HepG2 (cell line): ENCODE data around the gene ZNF485. TPM values are rescaled to one million over a fixed set of nuclear protein-coding genes. Genes with fewer than 3 reads are reported as not detected.
A peak's percentile ranks its signal among the peaks of the same experiment; 100 is the strongest.

Experiments
- ATAC-seq: fragments of 200-7000 bp; cut with Tn5 transposase; 3 replicates; pipeline ENCODE4 v1.9.1; 2020; ENCODE audit warnings: mild to moderate bottlenecking, moderate library complexity
- Bru-seq: library from RNA; stranded (reverse); fragments of 400-500 nt; gene quantifications from one replicate; lab custom pipeline; 2021; lab: Mats Ljungman, UMichigan
- BruChase-seq, 2 experiments: library from RNA; stranded (reverse); fragments of 400-500 nt; gene quantifications; one replicate each; lab custom pipeline; 2021; lab: Mats Ljungman, UMichigan
- BruUV-seq: library from RNA; stranded (reverse); fragments of 400-500 nt; replicated peaks from 2 replicates; lab custom pipeline; 2021; lab: Mats Ljungman, UMichigan
- CTCF ChIA-PET: fragments of 300-600 bp; formaldehyde crosslinking; extraction: SDS; loops from one replicate; lab custom pipeline; 2021; ENCODE audit warnings: low total read pairs, inconsistent platforms, low intra/inter-chr PET ratio; lab: Yijun Ruan, JAX
- POLR2A ChIA-PET: fragments of 350-600 bp; sonication (Branson Sonifier 250); formaldehyde crosslinking; loops from one replicate; lab custom pipeline; 2020; ENCODE audit warnings: antibody characterized with exemption, inconsistent platforms; lab: Yijun Ruan, JAX
- DNase-seq: peaks from one replicate; pipeline ENCODE4 v3.0.0-alpha.2; 2015; ENCODE audit warnings: low spot score
- FAIRE-seq: peaks from 3 replicates; lab custom pipeline; 2011; peaks lifted over from hg19 to GRCh38; lab: Jason Lieb, UNC
- H2AFZ ChIP-seq: one replicate; pipeline ENCODE4 v1.6.1; 2011; ENCODE audit warnings: low read length, inconsistent platforms
- H3K27ac ChIP-seq: fragments of 300-600 bp; 3 replicates; pipeline ENCODE4 v1.8.0; 2011; ENCODE audit warnings: mixed run types, mild to moderate bottlenecking, mixed read lengths, low read length, inconsistent platforms; ENCODE audit not compliant: insufficient read depth; ENCODE audit errors: extremely low read length
- H3K27me3 ChIP-seq, 2 experiments: fragments of 200-600 bp in 1 of 2; 2 replicates in 1 of 2; 3 replicates in 1 of 2; pipeline versions ENCODE4 v1.6.0 to v1.8.0; 2011; ENCODE audit warnings: low read length in 2 of 2, mild to moderate bottlenecking in 2 of 2, moderate library complexity in 2 of 2, inconsistent platforms in 1 of 2; ENCODE audit not compliant: insufficient read depth in 2 of 2, control insufficient read depth in 1 of 2
- H3K36me3 ChIP-seq, 2 experiments: fragments of 200-600 bp in 1 of 2; replicated peaks in 1 of 2; 2 replicates in 1 of 2; 3 replicates in 1 of 2; pipeline versions ENCODE4 v1.5.1 to v1.8.0; 2011; ENCODE audit warnings: low read length in 2 of 2, inconsistent platforms in 1 of 2; ENCODE audit not compliant: insufficient read depth in 2 of 2, control insufficient read depth in 1 of 2
- H3K4me1 ChIP-seq: 2 replicates; pipeline ENCODE4 v1.5.1; 2012; ENCODE audit warnings: low read length, inconsistent platforms; ENCODE audit not compliant: insufficient read depth
- H3K4me2 ChIP-seq: 2 replicates; pipeline ENCODE4 v1.6.0; 2011; ENCODE audit warnings: low read depth, low read length, inconsistent platforms
- H3K4me3 ChIP-seq, 3 experiments: fragments of 200-600 bp in 1 of 3; sonication (generic), shearing (Covaris generic) in 1 of 3; replicated peaks in 1 of 3; 2 replicates each; pipeline ENCODE4 v1.5.1; 2011 to 2016; ENCODE audit warnings: low read length in 3 of 3, inconsistent platforms in 2 of 3, low read depth in 2 of 3, mild to moderate bottlenecking in 2 of 3, control low read depth in 1 of 3, mixed read lengths in 1 of 3; ENCODE audit not compliant: insufficient read depth in 1 of 3
- H3K79me2 ChIP-seq: one replicate; pipeline ENCODE4 v1.6.1; 2011; ENCODE audit warnings: low read length, inconsistent platforms; ENCODE audit not compliant: insufficient read depth
- H3K9ac ChIP-seq: 2 replicates; pipeline ENCODE4 v1.6.0; 2011; ENCODE audit warnings: mild to moderate bottlenecking, low read depth, low read length, inconsistent platforms; ENCODE audit not compliant: insufficient read depth
- H3K9me3 ChIP-seq: 2 replicates; pipeline ENCODE4 v1.5.1; 2012; ENCODE audit warnings: mild to moderate bottlenecking, low read length
- H4K20me1 ChIP-seq: 2 replicates; pipeline ENCODE4 v1.6.0; 2011; ENCODE audit warnings: inconsistent platforms, mild to moderate bottlenecking, low read length, moderate library complexity; ENCODE audit not compliant: insufficient read depth
- BCL3 ChIP-seq: sonication (generic); formaldehyde crosslinking; IDR thresholded peaks from 2 replicates; pipeline ENCODE4 v1.5.1; 2020; ENCODE audit warnings: mild to moderate bottlenecking, missing genetic modification reagents, moderate library complexity
- CAMTA2 ChIP-seq: sonication (generic); formaldehyde crosslinking; IDR thresholded peaks from 2 replicates; pipeline ENCODE4 v1.4.0; 2020; ENCODE audit warnings: mild to moderate bottlenecking, missing genetic modification reagents, borderline replicate concordance
- MXI1 ChIP-seq: IDR thresholded peaks from 3 replicates; pipeline ENCODE4 v1.6.1; 2012; ENCODE audit warnings: low read depth, low read length, inconsistent platforms, borderline replicate concordance
- THAP9 ChIP-seq: sonication (generic); formaldehyde crosslinking; IDR thresholded peaks from 2 replicates; pipeline ENCODE4; 2020; ENCODE audit warnings: missing genetic modification reagents, mild to moderate bottlenecking, borderline replicate concordance
- ZKSCAN1 ChIP-seq: fragments of 150-350 bp; IDR thresholded peaks from 2 replicates; pipeline ENCODE4 v1.6.1; 2014; ENCODE audit warnings: low read length
- ZMYM3 ChIP-seq: sonication (generic); formaldehyde crosslinking; IDR thresholded peaks from 2 replicates; pipeline ENCODE4 v1.5.1; 2020; ENCODE audit warnings: mild to moderate bottlenecking, missing genetic modification reagents
- ZNF331 ChIP-seq: sonication (generic); formaldehyde crosslinking; IDR thresholded peaks from 2 replicates; pipeline ENCODE4 v1.4.0; 2020; ENCODE audit warnings: missing genetic modification reagents
- ZNF362 ChIP-seq: sonication (generic); formaldehyde crosslinking; IDR thresholded peaks from 2 replicates; pipeline ENCODE4 v1.4.0; 2020; ENCODE audit warnings: missing genetic modification reagents, mild to moderate bottlenecking, borderline replicate concordance
- ZNF549 ChIP-seq: sonication (generic); formaldehyde crosslinking; IDR thresholded peaks from 2 replicates; pipeline ENCODE4 v1.5.0; 2020; ENCODE audit warnings: missing genetic modification reagents
- ZNF572 ChIP-seq: sonication (generic); formaldehyde crosslinking; IDR thresholded peaks from 2 replicates; pipeline ENCODE4 v1.5.1; 2020; ENCODE audit warnings: mild to moderate bottlenecking, missing genetic modification reagents
- ZNF607 ChIP-seq: sonication (generic); formaldehyde crosslinking; IDR thresholded peaks from 2 replicates; pipeline ENCODE4 v1.5.1; 2020; ENCODE audit warnings: missing genetic modification reagents, mild to moderate bottlenecking, borderline replicate concordance
- ZNF777 ChIP-seq: sonication (generic); formaldehyde crosslinking; IDR thresholded peaks from 2 replicates; pipeline ENCODE4 v1.4.0; 2020; ENCODE audit warnings: missing genetic modification reagents
- WGBS: methylation state at CpG from one replicate; pipeline ENCODE4 v1.1.6; 2017; ENCODE audit warnings: low lambda C conversion rate; 5-methylcytosine and 5-hydroxymethylcytosine counted together
- in situ Hi-C: cut with HindIII; loops from 2 replicates; pipeline ENCODE4 v1.10.0; 2017; ENCODE audit warnings: low pct_unique_long_range_greater_than_20kb; ENCODE audit not compliant: extremely low pct_ligation_motif_present
- intact Hi-C: fragments of 100-400 bp; cut with micrococcal nuclease; formaldehyde crosslinking; loops from one replicate; pipeline ENCODE4 v1.10.0; 2022; ENCODE audit not compliant: unreplicated experiment
- long read RNA-seq, 2 experiments: library from RNA in 1 of 2; library from polyadenylated mRNA in 1 of 2; stranded (forward) in 1 of 2; unstranded in 1 of 2; transcript quantifications; one replicate each; pipeline ENCODE4 v2.0.0, GENCODE V29; 2019 to 2022
- polyA minus RNA-seq, 3 experiments: library from RNA; depleted of rRNA, polyadenylated mRNA; stranded (reverse); fragments of >200 nt; gene quantifications; 2 replicates each; pipeline ENCODE4 v1.2.3, GENCODE V29; 2011; ENCODE audit warnings: low replicate concordance in 1 of 3
- polyA plus RNA-seq, 8 experiments: library from polyadenylated mRNA; depleted of rRNA in 3 of 8; stranded (reverse) in 7 of 8; unstranded in 1 of 8; fragments of >200 nt; fragmentation: Illumina TruSeq in 4 of 8; extraction: Trizol in 4 of 8; gene quantifications; 2 replicates each; pipeline versions ENCODE4 v1.2.1 to v1.2.3, GENCODE V29; 2011 to 2016; ENCODE audit warnings: low read depth in 4 of 8, missing spikeins in 1 of 8, mixed read lengths in 1 of 8; ENCODE audit not compliant: insufficient read depth in 1 of 8
- total RNA-seq, 5 experiments: library from RNA; depleted of rRNA; stranded (reverse); fragments of >200 nt; fragmentation: Illumina TruSeq; extraction: Trizol; gene quantifications; 2 replicates each; pipeline ENCODE4 v1.2.3, GENCODE V29; 2016; ENCODE audit warnings: low read depth in 1 of 5

ZNF485 gene
- 3.3 and 3.4 TPM in 2 replicates for total RNA-seq (2016; rRNA removed; fragmentation: Illumina TruSeq; extraction: Trizol)
- 0.97 and 1.9 TPM in 2 replicates for total RNA-seq (2016; cell fraction: cytosol; rRNA removed; fragmentation: Illumina TruSeq; extraction: Trizol; ENCODE audit: low read depth)
- 2.9 and 3.2 TPM in 2 replicates for total RNA-seq (2016; cell fraction: insoluble cytoplasmic fraction; rRNA removed; fragmentation: Illumina TruSeq; extraction: Trizol)
- total RNA-seq (2016; cell fraction: membrane; rRNA removed; fragmentation: Illumina TruSeq; extraction: Trizol): 3.1 and 3.6 TPM in 2 replicates
- 5.2 TPM in 2 replicates for total RNA-seq (2016; cell fraction: nucleus; rRNA removed; fragmentation: Illumina TruSeq; extraction: Trizol)
- 1.1 and 1.4 TPM in 2 replicates for polyA plus RNA-seq (2011; rRNA removed)
- 0.65 and 0.67 TPM in 2 replicates for polyA plus RNA-seq (2011; cell fraction: cytosol; rRNA removed)
- 2.5 and 2.7 TPM in 2 replicates for polyA plus RNA-seq (2011; cell fraction: nucleus; rRNA removed)
- 1.2 TPM in 2 replicates for polyA plus RNA-seq (2012)
- polyA plus RNA-seq (2016; cell fraction: cytosol; fragmentation: Illumina TruSeq; extraction: Trizol; ENCODE audit: low read depth): 0.35 and 0.65 TPM in 2 replicates
- 2.3 and 2.4 TPM in 2 replicates for polyA plus RNA-seq (2016; cell fraction: insoluble cytoplasmic fraction; fragmentation: Illumina TruSeq; extraction: Trizol; ENCODE audit: low read depth)
- 0.63 and 0.69 TPM in 2 replicates for polyA plus RNA-seq (2016; cell fraction: membrane; fragmentation: Illumina TruSeq; extraction: Trizol; ENCODE audit: low read depth)
- 4.1 and 5.5 TPM in 2 replicates for polyA plus RNA-seq (2016; cell fraction: nucleus; fragmentation: Illumina TruSeq; extraction: Trizol; ENCODE audit: insufficient read depth, low read depth)
- 2.0 and 7.2 TPM in 2 replicates for polyA minus RNA-seq (2011; rRNA and poly(A)+ RNA removed; ENCODE audit: low replicate concordance)
- 1.2 and 2.4 TPM in 2 replicates for polyA minus RNA-seq (2011; cell fraction: cytosol; rRNA and poly(A)+ RNA removed)
- polyA minus RNA-seq (2011; cell fraction: nucleus; rRNA and poly(A)+ RNA removed): 3.1 and 8.0 TPM in 2 replicates
- percentile 56 among the genes with signal in this experiment for Bru-seq, nascent RNA
- percentile 43 among the genes with signal in this experiment for BruChase-seq, experiment 1, labeled RNA remaining after a 6-hour chase
- BruChase-seq, experiment 2, labeled RNA remaining after a 2-hour chase: percentile 52 among the genes with signal in this experiment
- long read RNA-seq, experiment 1, partial matches to known transcripts: 0 of 5 reads
- long read RNA-seq, experiment 1, other reads (novel, unspliced or antisense): 2 of 5 reads
- long read RNA-seq, experiment 2: 0 reads

GRCh38 chr10:43606323-43607198, at the start of gene ZNF485:
Gene ZNF485 (plus strand): TSS chr10:43606438. CDS start chr10:43607051, 613 bp downstream.
- peak within 1 kb of the TSS; percentile 60; the same call in 1 of the 2 replicates for H3K9ac ChIP-seq
- peak within 1 kb of the TSS; percentile 60 for H3K4me2 ChIP-seq
- H3K4me1 ChIP-seq: peaks cover 7% of the 10 kb centered on the region
- no peaks in the 10 kb centered on the region for H3K27me3 ChIP-seq
- peak; percentile 23 for DNase-seq
- intact Hi-C loops (no loop called here), in situ Hi-C loops (no loop called here)
- no peaks in the 10 kb centered on the region for H3K36me3 ChIP-seq
- no peak within 1 kb of the TSS for H3K27ac ChIP-seq
- WGBS: 45% methylated on average over 46 of the region's 58 CpGs
- peak; percentile 98 for ATAC-seq
- no peaks in the 10 kb centered on the region for H3K79me2 ChIP-seq
- peak; percentile 18 for FAIRE-seq
- CTCF ChIA-PET: no interaction called here
- H4K20me1 ChIP-seq: no peaks in the 10 kb centered on the region
- no TSS peak for BruUV-seq
- POLR2A ChIA-PET: interaction anchor here (1.2 kb wide), 1 partner anchor 42 kb away, joined by 4 read pairs; the partner anchor contains the start of gene ZNF32
- H3K9me3 ChIP-seq: no peaks in the 10 kb centered on the region; the same call in 1 of the 2 replicates
- H2AFZ ChIP-seq: no peak within 1 kb of the TSS
- peak within 1 kb of the TSS; percentile 45 to 72 (median 61); a peak in 5 of 6 replicates for H3K4me3 ChIP-seq
- TF ChIP-seq ZMYM3: no peak
- TF ChIP-seq ZNF572 (CRISPR knock-in tag): peak; percentile 60; the same call in 1 of the 2 replicates
- TF ChIP-seq CAMTA2: no peak
- peak; percentile 56; the same call in 1 of the 3 replicates for TF ChIP-seq MXI1
- TF ChIP-seq ZNF777 (CRISPR knock-in tag): no peak
- TF ChIP-seq ZNF549 (CRISPR knock-in tag): no peak
- no peak for TF ChIP-seq ZKSCAN1
- TF ChIP-seq THAP9 (CRISPR knock-in tag): peak; percentile 38; the same call in 1 of the 2 replicates
- TF ChIP-seq BCL3 (CRISPR knock-in tag): no peak
- no peak for TF ChIP-seq ZNF362 (CRISPR knock-in tag)
- TF ChIP-seq ZNF607 (CRISPR knock-in tag): peak; percentile 91; the same call in 1 of the 2 replicates
- TF ChIP-seq ZNF331 (CRISPR knock-in tag): peak; percentile 13; the same call in 1 of the 2 replicates
